ENCODE measurements around the gene NWD2. TPM values are rescaled to one million over a fixed set of nuclear protein-coding genes. Genes with fewer than 3 reads are reported as not detected.

Gene NWD2
- total RNA-seq, 1 experiment from 2014 or later: not detected

- Histone ChIP-seq H3K9me3 (ENCODE audit: low read depth, low read length, poor library complexity, severe bottlenecking) (no peaks in the 10 kb centered on the region), H3K27ac (ENCODE audit: low read depth, low read length, poor library complexity, severe bottlenecking) (no peak overlapping the region), H3K27me3 (replicated peaks; ENCODE audit: insufficient read depth, low read depth, low read length, poor library complexity) (no peaks in the 10 kb centered on the region), H3K36me3 (ENCODE audit: insufficient read depth, low read length, poor library complexity, severe bottlenecking) (no peaks in the 10 kb centered on the region), H3K4me3 (ENCODE audit: low read depth, low read length, poor library complexity, severe bottlenecking) (no peak overlapping the region), H3K4me1 (ENCODE audit: insufficient read depth, low read length, poor library complexity, severe bottlenecking) (no peaks in the 10 kb centered on the region)
- POLR2A ChIA-PET (ENCODE audit: low non-redundant PET): no interaction called here
- CTCF ChIA-PET: no interaction called here
- no TSS peak for BruUV-seq (replicated peaks)
- intact Hi-C loops (cut with micrococcal nuclease; ENCODE audit: unreplicated experiment): no loop called here
- no peak for TF ChIP-seq EZH2 (IDR thresholded peaks at IDR 0.05; ENCODE audit: borderline replicate concordance, low read depth, low read length, poor library complexity, severe bottlenecking)
- no peak for DNase-seq (ENCODE audit: low spot score)
Measured at GRCh38 chr4:37423310-37423709, 178.8 kb downstream of the NWD2 start.

- H3K27me3 ChIP-seq (replicated peaks; ENCODE audit: insufficient read depth, low read depth, low read length, poor library complexity): no peaks in the 10 kb centered on the region
- no peaks in the 10 kb centered on the region for H3K4me1 ChIP-seq (ENCODE audit: insufficient read depth, low read length, poor library complexity, severe bottlenecking)
- TF ChIP-seq CTCF (conservative IDR thresholded peaks at IDR 0.05; ENCODE audit: low read depth, low read length) (no peak), EZH2 (IDR thresholded peaks at IDR 0.05; ENCODE audit: borderline replicate concordance, low read depth, low read length, poor library complexity, severe bottlenecking) (no peak)
- no peaks in the 10 kb centered on the region for H3K9me3 ChIP-seq (ENCODE audit: low read depth, low read length, poor library complexity, severe bottlenecking)
- no peak overlapping the region for H3K4me3 ChIP-seq (ENCODE audit: low read depth, low read length, poor library complexity, severe bottlenecking)
- DNase-seq (ENCODE audit: low spot score): no peak
- CTCF ChIA-PET: no interaction called here
- H3K36me3 ChIP-seq (ENCODE audit: insufficient read depth, low read length, poor library complexity, severe bottlenecking): no peaks in the 10 kb centered on the region
- H3K27ac ChIP-seq (ENCODE audit: low read depth, low read length, poor library complexity, severe bottlenecking): no peak overlapping the region
- no TSS peak for BruUV-seq (replicated peaks)
- intact Hi-C loops (cut with micrococcal nuclease; ENCODE audit: unreplicated experiment): no loop called here
- POLR2A ChIA-PET (ENCODE audit: low non-redundant PET): no interaction called here
Measured at GRCh38 chr4:37424753-37425152, 180.2 kb downstream of the NWD2 start.

- no peaks in the 10 kb centered on the region for H3K4me1 ChIP-seq (ENCODE audit: insufficient read depth, low read length, poor library complexity, severe bottlenecking)
- no peak for DNase-seq (ENCODE audit: low spot score)
- BruUV-seq (replicated peaks): no TSS peak
- ChIA-PET POLR2A (ENCODE audit: low non-redundant PET) (no interaction called here), CTCF (no interaction called here)
- H3K4me3 ChIP-seq (ENCODE audit: low read depth, low read length, poor library complexity, severe bottlenecking): no peak overlapping the region
- H3K27me3 ChIP-seq (replicated peaks; ENCODE audit: insufficient read depth, low read depth, low read length, poor library complexity): peaks cover 2% of the 10 kb centered on the region
- H3K36me3 ChIP-seq (ENCODE audit: insufficient read depth, low read length, poor library complexity, severe bottlenecking): no peaks in the 10 kb centered on the region
- intact Hi-C loops (cut with micrococcal nuclease; ENCODE audit: unreplicated experiment): no loop called here
- H3K9me3 ChIP-seq (ENCODE audit: low read depth, low read length, poor library complexity, severe bottlenecking): no peaks in the 10 kb centered on the region
- TF ChIP-seq CTCF (conservative IDR thresholded peaks at IDR 0.05; ENCODE audit: low read depth, low read length): no peak
- TF ChIP-seq EZH2 (IDR thresholded peaks at IDR 0.05; ENCODE audit: borderline replicate concordance, low read depth, low read length, poor library complexity, severe bottlenecking): no peak
- no peak overlapping the region for H3K27ac ChIP-seq (ENCODE audit: low read depth, low read length, poor library complexity, severe bottlenecking)
Measured at GRCh38 chr4:37425857-37426256, 181.3 kb downstream of the NWD2 start.

- Histone ChIP-seq H3K9me3 (ENCODE audit: low read depth, low read length, poor library complexity, severe bottlenecking) (no peaks in the 10 kb centered on the region), H3K4me1 (ENCODE audit: insufficient read depth, low read length, poor library complexity, severe bottlenecking) (no peaks in the 10 kb centered on the region), H3K27me3 (replicated peaks; ENCODE audit: insufficient read depth, low read depth, low read length, poor library complexity) (peaks cover 3% of the 10 kb centered on the region), H3K4me3 (ENCODE audit: low read depth, low read length, poor library complexity, severe bottlenecking) (no peak overlapping the region), H3K27ac (ENCODE audit: low read depth, low read length, poor library complexity, severe bottlenecking) (no peak overlapping the region), H3K36me3 (ENCODE audit: insufficient read depth, low read length, poor library complexity, severe bottlenecking) (no peaks in the 10 kb centered on the region)
- ChIA-PET CTCF (no interaction called here), POLR2A (ENCODE audit: low non-redundant PET) (no interaction called here)
- BruUV-seq (replicated peaks): no TSS peak
- DNase-seq (ENCODE audit: low spot score): no peak
- intact Hi-C loops (cut with micrococcal nuclease; ENCODE audit: unreplicated experiment): no loop called here
- TF ChIP-seq CTCF (conservative IDR thresholded peaks at IDR 0.05; ENCODE audit: low read depth, low read length) (no peak), EZH2 (IDR thresholded peaks at IDR 0.05; ENCODE audit: borderline replicate concordance, low read depth, low read length, poor library complexity, severe bottlenecking) (no peak)
Measured at GRCh38 chr4:37427193-37427592, 182.7 kb downstream of the NWD2 start.
